HepG2 (cell line): Measurements from ENCODE around the gene PNKP. TPM values are rescaled to one million over a fixed set of nuclear protein-coding genes. Genes with fewer than 3 reads are reported as not detected.

Experiments
- ARID4A ChIP-seq: sonication (generic); formaldehyde crosslinking; IDR thresholded peaks from 2 replicates; pipeline ENCODE4 v1.5.0; 2020; ENCODE audit warnings: mild to moderate bottlenecking, missing genetic modification reagents, borderline replicate concordance
- CREB3 ChIP-seq: sonication (generic); formaldehyde crosslinking; IDR thresholded peaks from 2 replicates; pipeline ENCODE4 v1.5.0; 2020; ENCODE audit warnings: missing genetic modification reagents
- HDAC2 ChIP-seq: sonication (generic); formaldehyde crosslinking; IDR thresholded peaks from 2 replicates; pipeline ENCODE4 v1.4.0; 2020; ENCODE audit warnings: missing genetic modification reagents
- MTF2 ChIP-seq: sonication (generic); formaldehyde crosslinking; IDR thresholded peaks from 2 replicates; pipeline ENCODE4 v1.5.0; 2020; ENCODE audit warnings: missing genetic modification reagents, borderline replicate concordance
- NCOA2 ChIP-seq: sonication (generic); formaldehyde crosslinking; IDR thresholded peaks from 2 replicates; pipeline ENCODE4 v1.8.0; 2022; ENCODE audit warnings: inconsistent platforms
- NR2C2 ChIP-seq: sonication (generic); formaldehyde crosslinking; IDR thresholded peaks from 2 replicates; pipeline ENCODE4 v1.4.0; 2020; ENCODE audit warnings: missing genetic modification reagents, mild to moderate bottlenecking, moderate library complexity, borderline replicate concordance
- NRL ChIP-seq: sonication (generic); formaldehyde crosslinking; IDR thresholded peaks from 2 replicates; pipeline ENCODE4 v1.5.0; 2020; ENCODE audit warnings: missing genetic modification reagents, mild to moderate bottlenecking, moderate library complexity, borderline replicate concordance
- PITX1 ChIP-seq: sonication (generic); formaldehyde crosslinking; IDR thresholded peaks from 2 replicates; pipeline ENCODE4 v1.5.1; 2020; ENCODE audit warnings: mild to moderate bottlenecking, missing genetic modification reagents
- TEAD3 ChIP-seq: optimal IDR thresholded peaks from 2 replicates; pipeline ENCODE3; 2016; ENCODE audit warnings: borderline replicate concordance
- THAP11 ChIP-seq: IDR thresholded peaks from 2 replicates; pipeline ENCODE4 v1.6.1; 2016; ENCODE audit warnings: missing biosample characterization, missing genetic modification reagents
- ZFP90 ChIP-seq: sonication (generic); formaldehyde crosslinking; IDR thresholded peaks from 2 replicates; pipeline ENCODE4 v1.8.0; 2022; ENCODE audit warnings: missing genetic modification reagents, mild to moderate bottlenecking, inconsistent platforms, borderline replicate concordance
- ZNF24 ChIP-seq: fragments of 450-650 bp; IDR thresholded peaks from 2 replicates; pipeline ENCODE4 v1.6.1; 2017; ENCODE audit warnings: antibody characterized with exemption, mild to moderate bottlenecking
- ZNF263 ChIP-seq: sonication (generic); formaldehyde crosslinking; IDR thresholded peaks from 2 replicates; pipeline ENCODE4 v1.4.0; 2020; ENCODE audit warnings: missing genetic modification reagents
- ZNF329 ChIP-seq: sonication (generic); formaldehyde crosslinking; IDR thresholded peaks from 2 replicates; pipeline ENCODE4 v1.9.0; 2021; ENCODE audit warnings: low read depth, mild to moderate bottlenecking, missing genetic modification reagents
- ZNF383 ChIP-seq: sonication (generic); formaldehyde crosslinking; IDR thresholded peaks from 2 replicates; pipeline ENCODE4 v1.4.0; 2020; ENCODE audit warnings: missing genetic modification reagents, mild to moderate bottlenecking, borderline replicate concordance
- ZNF576 ChIP-seq: sonication (generic); formaldehyde crosslinking; IDR thresholded peaks from 2 replicates; pipeline ENCODE4 v1.4.0; 2020; ENCODE audit warnings: mild to moderate bottlenecking, missing genetic modification reagents
- ZNF580 ChIP-seq: IDR thresholded peaks from 2 replicates; pipeline ENCODE4 v1.6.1; 2016; ENCODE audit warnings: low read depth, borderline replicate concordance
- ZNF598 ChIP-seq: sonication (generic); formaldehyde crosslinking; IDR thresholded peaks from 2 replicates; pipeline ENCODE4 v1.5.1; 2020; ENCODE audit warnings: mild to moderate bottlenecking, missing genetic modification reagents, borderline replicate concordance
- ZNF674 ChIP-seq: sonication (generic); formaldehyde crosslinking; IDR thresholded peaks from 2 replicates; pipeline ENCODE4 v1.5.0; 2020; ENCODE audit warnings: low read depth, mild to moderate bottlenecking, missing genetic modification reagents
- ZNF704 ChIP-seq: sonication (generic); formaldehyde crosslinking; IDR thresholded peaks from 2 replicates; pipeline ENCODE4 v1.8.1; 2023; ENCODE audit warnings: mild to moderate bottlenecking, inconsistent platforms, moderate library complexity, missing genetic modification reagents, borderline replicate concordance
- ZNF776 ChIP-seq: sonication (generic); formaldehyde crosslinking; IDR thresholded peaks from 2 replicates; pipeline ENCODE4 v1.4.0; 2020; ENCODE audit warnings: mild to moderate bottlenecking, missing genetic modification reagents
- ZNF790 ChIP-seq: sonication (generic); formaldehyde crosslinking; IDR thresholded peaks from 2 replicates; pipeline ENCODE4 v1.8.0; 2022; ENCODE audit warnings: missing genetic modification reagents, mild to moderate bottlenecking, borderline replicate concordance
- ZNF839 ChIP-seq: sonication (generic); formaldehyde crosslinking; IDR thresholded peaks from 2 replicates; pipeline ENCODE4 v1.4.0; 2020; ENCODE audit warnings: missing genetic modification reagents, mild to moderate bottlenecking, borderline replicate concordance
- polyA plus RNA-seq, 8 experiments: library from polyadenylated mRNA; depleted of rRNA in 3 of 8; stranded (reverse) in 7 of 8; unstranded in 1 of 8; fragments of >200 nt; fragmentation: Illumina TruSeq in 4 of 8; extraction: Trizol in 4 of 8; gene quantifications; 2 replicates each; pipeline versions ENCODE4 v1.2.1 to v1.2.3, GENCODE V29; 2011 to 2016; ENCODE audit warnings: low read depth in 4 of 8, missing spikeins in 1 of 8, mixed read lengths in 1 of 8; ENCODE audit not compliant: insufficient read depth in 1 of 8
- total RNA-seq, 5 experiments: library from RNA; depleted of rRNA; stranded (reverse); fragments of >200 nt; fragmentation: Illumina TruSeq; extraction: Trizol; gene quantifications; 2 replicates each; pipeline ENCODE4 v1.2.3, GENCODE V29; 2016; ENCODE audit warnings: low read depth in 1 of 5

The PNKP gene
- total and polyA plus RNA-seq, 2 of the 13 experiments (the other 11 are each of a cell fraction or from before 2014, with no cell fraction given) = 12.7 to 27.1 TPM

- TF ChIP-seq ZNF580 (CRISPR knock-in tag) (no peak; the same call in 1 of the 2 replicates), ZNF674 (CRISPR knock-in tag) (peak; percentile 84; the same call in 1 of the 2 replicates), ZNF598 (0 out of 2 replicates have a peak, but pooled peaks have one; percentile 53), ARID4A (CRISPR knock-in tag) (peak; percentile 76), ZNF704 (0 out of 2 replicates have a peak, but pooled peaks have one; percentile 49), HDAC2 (CRISPR knock-in tag) (peak; percentile 12; the same call in 1 of the 2 replicates), TEAD3 (peak; percentile 8), ZNF24 (no peak), CREB3 (CRISPR knock-in tag) (no peak), THAP11 (CRISPR knock-in tag) (peak; percentile 94), NR2C2 (CRISPR knock-in tag) (peak; percentile 82; the same call in 1 of the 2 replicates), ZNF839 (CRISPR knock-in tag) (no peak), ZNF263 (CRISPR knock-in tag) (no peak), MTF2 (no peak), ZNF776 (CRISPR knock-in tag) (peak; percentile 50; the same call in 1 of the 2 replicates), ZNF576 (CRISPR knock-in tag) (no peak), ZFP90 (CRISPR knock-in tag) (0 out of 2 replicates have a peak, but pooled peaks have one; percentile 57), PITX1 (CRISPR knock-in tag) (peak; percentile 38; the same call in 1 of the 2 replicates), NRL (0 out of 2 replicates have a peak, but pooled peaks have one; percentile 43), ZNF790 (CRISPR knock-in tag) (no peak), ZNF383 (CRISPR knock-in tag) (no peak), NCOA2 (CRISPR knock-in tag) (no peak), ZNF329 (CRISPR knock-in tag) (no peak; the same call in 1 of the 2 replicates)
Observed at GRCh38 chr19:49876422-49877019, 9.1 kb upstream of the PNKP start (continued).
